Ammon's horn (tissue), 1 donor: Measurements from ENCODE around the gene IFI27L1.

Experiments used
- DNase-seq: peaks from one replicate; pipeline ENCODE4 v3.0.0-alpha.2; 2016; ENCODE audit warnings: low spot score

Gene IFI27L1

GRCh38 chr14:94080621-94081385, at the start of gene IFI27L1, which contains the start of gene DDX24:
TSS of gene IFI27L1 (plus strand) at chr14:94081310. CDS start at chr14:94096938, 15,628 bp downstream.
TSS of gene DDX24 (minus strand) at chr14:94081202. CDS start at chr14:94079742, 1,460 bp downstream.
- DNase-seq = peak; percentile 98

GRCh38 chr14:94031883-94032279, 49.2 kb upstream of the IFI27L1 start:
- DNase-seq = no peak

GRCh38 chr14:94034886-94035285, 46.2 kb upstream of the IFI27L1 start:
- DNase-seq = no peak

GRCh38 chr14:94036313-94037167, 44.6 kb upstream of the IFI27L1 start:
- DNase-seq = peak; percentile 68

- no peak for DNase-seq
Measured at GRCh38 chr14:94037954-94038353, 43.2 kb upstream of the IFI27L1 start.

- DNase-seq = no peak
Measured at GRCh38 chr14:94038510-94038909, 42.6 kb upstream of the IFI27L1 start.

GRCh38 chr14:94038921-94039629, 42.0 kb upstream of the IFI27L1 start:
- DNase-seq = no peak

GRCh38 chr14:94040247-94040646, 40.9 kb upstream of the IFI27L1 start:
- no peak for DNase-seq

- no peak for DNase-seq
Measured at GRCh38 chr14:94040796-94041195, 40.3 kb upstream of the IFI27L1 start.

- no peak for DNase-seq
Measured at GRCh38 chr14:94041551-94042346, 39.4 kb upstream of the IFI27L1 start.

- DNase-seq = no peak
Measured at GRCh38 chr14:94042433-94043091, 38.5 kb upstream of the IFI27L1 start.

GRCh38 chr14:94043111-94043755, 37.9 kb upstream of the IFI27L1 start:
- DNase-seq = no peak

GRCh38 chr14:94043756-94044475, 37.2 kb upstream of the IFI27L1 start:
- DNase-seq = no peak

GRCh38 chr14:94044476-94045091, 36.5 kb upstream of the IFI27L1 start:
- no peak for DNase-seq

GRCh38 chr14:94045101-94045500, 36.0 kb upstream of the IFI27L1 start:
- no peak for DNase-seq

GRCh38 chr14:94045563-94046345, 35.4 kb upstream of the IFI27L1 start:
- DNase-seq = no peak

GRCh38 chr14:94046696-94047250, 34.3 kb upstream of the IFI27L1 start:
- no peak for DNase-seq

- no peak for DNase-seq
Measured at GRCh38 chr14:94047581-94047980, 33.5 kb upstream of the IFI27L1 start.
